Mucosa of rectum (tissue), 2 donors: ENCODE data around the gene CNTNAP5.

Experiments used
- H3K27ac ChIP-seq, 2 donors: one replicate each; pipeline ENCODE4 v1.7.0; 2013; ENCODE audit warnings: inconsistent platforms in 2 of 2, low read depth in 2 of 2, low read length in 2 of 2
- H3K27me3 ChIP-seq, 2 donors: one replicate each; pipeline ENCODE4 v1.7.0; 2013; ENCODE audit warnings: low read length in 2 of 2; ENCODE audit not compliant: control insufficient read depth in 2 of 2, insufficient read depth in 2 of 2
- H3K36me3 ChIP-seq, 2 donors: one replicate each; pipeline ENCODE4 v1.7.0; 2013; ENCODE audit warnings: low read length in 2 of 2; ENCODE audit not compliant: control insufficient read depth in 2 of 2, insufficient read depth in 2 of 2
- H3K4me1 ChIP-seq, 2 donors: one replicate each; pipeline ENCODE4 v1.7.0; 2013; ENCODE audit warnings: low read length in 2 of 2, mild to moderate bottlenecking in 1 of 2; ENCODE audit not compliant: control insufficient read depth in 2 of 2, insufficient read depth in 2 of 2
- H3K4me3 ChIP-seq, 2 donors: one replicate each; pipeline ENCODE4 v1.7.0; 2013; ENCODE audit warnings: low read length in 2 of 2
- H3K9ac ChIP-seq, 2 donors: one replicate each; pipeline ENCODE4 v1.7.0; 2013; ENCODE audit warnings: low read length in 2 of 2, low read depth in 1 of 2, mild to moderate bottlenecking in 1 of 2
- H3K9me3 ChIP-seq, 2 donors: one replicate each; pipeline ENCODE4 v1.7.0; 2013; ENCODE audit warnings: low read length in 2 of 2; ENCODE audit not compliant: control insufficient read depth in 2 of 2
- donor health status: healthy.
- donor health status: Normal muscosa, but diverticular disease.

The CNTNAP5 gene

DNA sequence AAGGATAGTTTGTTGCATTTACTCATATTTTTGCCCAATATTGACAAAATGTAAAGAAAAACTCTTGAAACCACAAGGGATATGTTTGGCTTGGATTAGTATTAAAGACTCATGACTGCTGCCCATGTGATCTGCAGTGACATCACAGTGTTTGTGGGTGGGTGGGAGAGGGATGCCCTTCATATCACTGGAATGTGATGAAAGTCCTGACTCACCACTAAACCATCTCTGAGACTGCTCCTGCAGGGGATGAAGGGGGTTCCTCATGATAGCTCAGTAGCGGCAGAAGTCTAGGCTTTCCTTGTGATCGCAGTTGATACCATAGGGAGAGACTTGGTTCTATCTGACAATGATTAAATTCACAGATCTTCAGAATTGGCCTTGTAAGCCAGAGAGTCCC, 451.2 kb downstream of the CNTNAP5 start:
- H3K27ac ChIP-seq, result no peak overlapping the region
- no peaks in the 10 kb centered on the region for H3K4me1 ChIP-seq
- H3K9ac ChIP-seq, result no peak overlapping the region
- H3K36me3 ChIP-seq, result no peaks in the 10 kb centered on the region
- no peaks in the 10 kb centered on the region for H3K27me3 ChIP-seq
- H3K9me3 ChIP-seq, result no peaks in the 10 kb centered on the region
- H3K4me3 ChIP-seq, result no peak overlapping the region

GRCh38 chr2:124478761-124479160, 453.7 kb downstream of the CNTNAP5 start:
- H3K27me3 ChIP-seq, result no peaks in the 10 kb centered on the region
- H3K36me3 ChIP-seq, result no peaks in the 10 kb centered on the region
- H3K4me3 ChIP-seq, result no peak overlapping the region
- no peaks in the 10 kb centered on the region for H3K4me1 ChIP-seq
- no peaks in the 10 kb centered on the region for H3K9me3 ChIP-seq
- no peak overlapping the region for H3K27ac ChIP-seq
- no peak overlapping the region for H3K9ac ChIP-seq

- Histone ChIP-seq H3K36me3 (no peaks in the 10 kb centered on the region), H3K9me3 (no peaks in the 10 kb centered on the region), H3K4me1 (no peaks in the 10 kb centered on the region), H3K27me3 (no peaks in the 10 kb centered on the region), H3K9ac (no peak overlapping the region), H3K4me3 (no peak overlapping the region), H3K27ac (no peak overlapping the region)
Observed at GRCh38 chr2:124480958-124481357, 455.9 kb downstream of the CNTNAP5 start.

DNA sequence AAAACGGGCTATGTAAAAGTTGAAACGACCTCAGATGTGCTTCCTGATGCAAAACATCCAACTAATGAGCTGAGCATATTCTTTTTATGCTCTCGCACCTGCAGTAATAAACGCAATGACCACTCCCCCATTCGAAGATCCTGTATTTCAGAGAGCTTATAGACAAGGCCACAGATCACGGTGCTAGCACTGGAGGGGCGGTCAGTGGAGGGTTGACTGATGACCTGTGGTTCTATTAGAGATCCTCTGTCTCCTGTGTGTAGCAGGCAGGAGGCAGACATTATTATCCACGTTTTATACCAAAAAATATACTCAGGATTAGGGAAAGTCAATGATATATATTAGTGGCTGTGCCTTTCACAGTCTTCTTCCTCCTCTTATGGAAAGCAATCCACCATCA, 457.0 kb downstream of the CNTNAP5 start:
- Histone ChIP-seq H3K27me3 (no peaks in the 10 kb centered on the region), H3K4me1 (no peaks in the 10 kb centered on the region), H3K4me3 (no peak overlapping the region), H3K27ac (no peak overlapping the region), H3K36me3 (no peaks in the 10 kb centered on the region), H3K9ac (no peak overlapping the region), H3K9me3 (no peaks in the 10 kb centered on the region)

- H3K27me3 ChIP-seq, result no peaks in the 10 kb centered on the region
- H3K4me3 ChIP-seq, result no peak overlapping the region
Observed at GRCh38 chr2:124482551-124482950, 457.5 kb downstream of the CNTNAP5 start.

GRCh38 chr2:124485659-124486058, 460.6 kb downstream of the CNTNAP5 start:
- no peak overlapping the region for H3K4me3 ChIP-seq
- no peaks in the 10 kb centered on the region for H3K36me3 ChIP-seq
- no peaks in the 10 kb centered on the region for H3K27me3 ChIP-seq
- no peak overlapping the region for H3K27ac ChIP-seq
- no peak overlapping the region for H3K9ac ChIP-seq
- H3K4me1 ChIP-seq, result no peaks in the 10 kb centered on the region
- no peaks in the 10 kb centered on the region for H3K9me3 ChIP-seq

More at GRCh38 chr2:124482551-124482950, 457.5 kb downstream of the CNTNAP5 start:
- H3K4me1 ChIP-seq, result no peaks in the 10 kb centered on the region
- no peaks in the 10 kb centered on the region for H3K36me3 ChIP-seq
- no peaks in the 10 kb centered on the region for H3K9me3 ChIP-seq
- no peak overlapping the region for H3K27ac ChIP-seq
- no peak overlapping the region for H3K9ac ChIP-seq

DNA sequence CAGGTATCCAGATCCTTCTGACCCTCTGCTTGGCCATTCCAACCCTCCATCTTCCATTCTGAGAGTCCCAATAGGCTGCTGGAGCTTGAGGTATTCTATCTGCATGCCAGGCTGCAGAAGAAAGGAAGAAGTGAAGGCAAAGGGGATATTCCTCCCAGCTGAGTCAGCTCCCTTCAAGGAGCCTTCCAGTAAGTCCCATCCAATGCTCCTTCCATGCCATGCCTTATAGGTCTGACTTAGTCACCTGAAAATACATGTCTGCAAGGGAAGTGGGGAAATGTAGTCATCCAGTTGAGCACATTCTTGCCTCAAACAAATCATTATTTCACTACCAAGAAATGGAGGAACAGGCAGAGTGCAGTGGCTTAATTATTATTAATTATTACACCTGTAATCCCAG, 464.6 kb downstream of the CNTNAP5 start:
- no peak overlapping the region for H3K27ac ChIP-seq
- no peaks in the 10 kb centered on the region for H3K4me1 ChIP-seq

DNA sequence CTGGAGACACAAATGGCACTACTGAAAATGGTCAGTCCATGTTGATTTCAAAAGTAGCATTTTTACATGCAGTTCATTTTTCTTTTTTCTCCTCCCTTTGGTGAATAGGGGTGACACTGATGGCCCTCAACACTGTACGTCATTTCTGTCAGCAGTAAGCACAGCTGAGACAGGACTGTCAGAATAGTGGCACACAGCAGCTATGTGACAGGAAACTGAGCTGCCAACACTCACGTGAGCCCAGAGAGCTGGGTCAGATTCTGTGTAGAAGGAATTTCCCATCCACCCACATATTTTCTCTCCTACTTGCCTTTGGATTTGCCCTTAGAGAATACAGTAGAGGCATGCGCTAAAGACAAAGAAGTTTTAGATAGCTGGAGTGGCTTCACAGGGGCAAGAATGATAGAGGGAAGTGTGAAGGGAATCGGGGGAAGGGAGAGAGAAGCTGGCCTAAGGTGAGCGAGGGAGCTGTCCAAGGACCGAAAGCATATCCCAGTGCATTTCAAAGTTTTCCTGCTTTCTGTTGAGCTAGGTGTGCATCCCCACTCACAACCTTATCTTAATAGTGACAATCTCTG, 476.6 kb downstream of the CNTNAP5 start:
- H3K4me3 ChIP-seq, result no peak overlapping the region
- no peak overlapping the region for H3K27ac ChIP-seq
- H3K4me1 ChIP-seq, result no peaks in the 10 kb centered on the region
- no peaks in the 10 kb centered on the region for H3K27me3 ChIP-seq
- H3K36me3 ChIP-seq, result no peaks in the 10 kb centered on the region
- H3K9me3 ChIP-seq, result no peaks in the 10 kb centered on the region
- no peak overlapping the region for H3K9ac ChIP-seq

More for the DNA sequence above, 464.6 kb downstream of the CNTNAP5 start:
- Histone ChIP-seq H3K9ac (no peak overlapping the region), H3K4me3 (no peak overlapping the region), H3K9me3 (no peaks in the 10 kb centered on the region), H3K27me3 (no peaks in the 10 kb centered on the region), H3K36me3 (no peaks in the 10 kb centered on the region)

DNA sequence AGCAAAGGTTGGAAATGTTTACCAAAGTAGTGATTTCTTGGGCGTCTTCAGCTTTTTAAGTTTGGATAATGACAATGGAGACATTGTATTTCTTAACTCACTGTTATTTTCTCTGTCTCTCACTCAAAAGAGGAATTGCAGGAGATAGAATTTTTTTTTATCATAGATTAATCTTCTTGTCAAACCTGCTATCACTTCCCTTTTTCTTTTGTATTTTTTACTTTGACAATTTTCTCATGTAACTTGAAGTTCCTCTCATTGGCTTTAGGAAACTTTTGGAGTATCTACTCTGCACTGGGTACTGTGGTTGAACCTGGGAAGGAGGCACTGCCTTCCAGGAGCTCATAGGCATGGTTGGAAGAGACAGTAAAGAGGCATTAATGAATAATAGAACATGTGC, 489.1 kb downstream of the CNTNAP5 start:
- Histone ChIP-seq H3K9me3 (no peaks in the 10 kb centered on the region), H3K36me3 (no peaks in the 10 kb centered on the region), H3K4me1 (no peaks in the 10 kb centered on the region), H3K4me3 (no peak overlapping the region), H3K27me3 (no peaks in the 10 kb centered on the region), H3K27ac (no peak overlapping the region), H3K9ac (no peak overlapping the region)

DNA sequence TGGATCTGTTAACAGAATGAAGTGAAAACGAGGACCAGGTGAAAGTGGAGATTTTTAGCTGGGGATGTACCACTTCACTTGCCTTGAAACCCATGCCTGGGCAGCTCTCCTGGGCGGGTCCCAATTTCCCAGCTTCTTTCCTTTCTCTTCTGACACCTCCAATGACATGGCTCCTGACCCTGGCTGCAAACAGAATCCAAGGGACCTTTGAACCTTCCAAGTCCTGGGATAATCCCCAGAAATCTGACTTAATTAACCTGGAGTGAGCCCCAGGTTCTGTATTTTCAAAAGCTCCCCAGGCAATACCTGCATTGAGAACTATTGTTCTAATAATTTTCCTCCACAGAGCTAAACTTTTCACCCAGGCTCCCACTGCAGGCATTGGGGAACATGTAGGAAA, 495.9 kb downstream of the CNTNAP5 start:
- no peaks in the 10 kb centered on the region for H3K36me3 ChIP-seq
- no peak overlapping the region for H3K4me3 ChIP-seq
- H3K27ac ChIP-seq, result no peak overlapping the region
- H3K4me1 ChIP-seq, result no peaks in the 10 kb centered on the region
- H3K9ac ChIP-seq, result no peak overlapping the region
- no peaks in the 10 kb centered on the region for H3K9me3 ChIP-seq
- H3K27me3 ChIP-seq, result no peaks in the 10 kb centered on the region

DNA sequence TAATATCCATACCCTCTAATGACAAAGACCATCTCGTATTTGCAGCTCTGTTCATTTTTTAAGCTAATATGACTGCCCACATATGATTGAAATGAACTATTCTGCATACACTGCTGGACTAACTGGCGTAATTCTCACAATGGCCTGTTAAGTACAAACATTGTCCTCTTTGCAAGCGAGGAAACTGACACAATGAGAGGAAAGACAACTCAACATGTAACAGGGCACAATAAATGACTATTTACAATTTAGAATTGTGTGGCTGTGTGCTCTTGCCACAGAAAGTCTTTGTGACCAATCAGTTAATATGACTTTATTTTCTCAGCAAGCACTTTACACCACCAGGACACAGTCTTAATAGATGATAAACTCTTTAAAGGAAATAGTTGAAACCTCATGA, 498.0 kb downstream of the CNTNAP5 start:
- no peak overlapping the region for H3K9ac ChIP-seq
- H3K36me3 ChIP-seq, result no peaks in the 10 kb centered on the region
- H3K27me3 ChIP-seq, result no peaks in the 10 kb centered on the region
- no peaks in the 10 kb centered on the region for H3K4me1 ChIP-seq
- H3K9me3 ChIP-seq, result no peaks in the 10 kb centered on the region
- no peak overlapping the region for H3K4me3 ChIP-seq
- no peak overlapping the region for H3K27ac ChIP-seq
